ENCODE results near the gene VIL1. TPM values are rescaled to one million over a fixed set of nuclear protein-coding genes. Genes with fewer than 3 reads are reported as not detected.

VIL1 gene
- total RNA-seq, 6 donors from 2014 or later: 0.29 to 0.76 (median 0.40) TPM; not detected in 3

DNA sequence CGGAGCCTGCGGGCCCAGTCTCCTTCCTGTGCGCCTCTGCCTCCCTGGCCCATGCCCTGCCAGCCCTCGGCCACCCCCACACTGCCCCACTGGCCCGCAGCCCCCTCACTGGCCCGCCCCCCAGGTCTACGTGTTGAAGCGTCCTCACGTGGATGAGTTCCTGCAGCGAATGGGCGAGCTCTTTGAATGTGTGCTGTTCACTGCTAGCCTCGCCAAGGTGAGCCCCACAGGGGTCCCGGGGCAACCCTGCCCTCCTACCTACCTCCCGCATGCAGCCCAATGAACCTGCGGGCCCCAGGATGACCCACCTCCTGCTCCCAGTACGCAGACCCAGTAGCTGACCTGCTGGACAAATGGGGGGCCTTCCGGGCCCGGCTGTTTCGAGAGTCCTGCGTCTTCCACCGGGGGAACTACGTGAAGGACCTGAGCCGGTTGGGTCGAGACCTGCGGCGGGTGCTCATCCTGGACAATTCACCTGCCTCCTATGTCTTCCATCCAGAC, 16.0 kb upstream of the VIL1 start:
- peak overlapping the region in 3 of 4 donors; percentile 94 to 99 (median 99) for H3K27ac ChIP-seq
- 80 to 88% methylated on average over 8 to 22 of the region's 26 CpGs for WGBS, 2 donors
- peaks cover 48 to 77% (median 61%) of the 10 kb centered on the region in 4 donors for H3K4me1 ChIP-seq
- H3K4me3 ChIP-seq: peak overlapping the region in 1 of 4 donors; percentile 93
- ATAC-seq (ENCODE audit: low FRiP score in 2 of 2) (no peak), DNase-seq (peak in 1 of 2 donors; percentile 82)
- no peaks in the 10 kb centered on the region for H3K27me3 ChIP-seq
- TF ChIP-seq POLR2AphosphoS5 (IDR thresholded peaks at IDR 0.05) (no peak), EP300 (IDR thresholded peaks at IDR 0.05) (no peak), POLR2A (IDR thresholded peaks at IDR 0.05) (no peak), CTCF (IDR thresholded peaks at IDR 0.05) (no peak)
- no peaks in the 10 kb centered on the region for H3K9me3 ChIP-seq
- H3K36me3 ChIP-seq: peaks cover 21 to 43% (median 35%) of the 10 kb centered on the region in 4 donors

DNA sequence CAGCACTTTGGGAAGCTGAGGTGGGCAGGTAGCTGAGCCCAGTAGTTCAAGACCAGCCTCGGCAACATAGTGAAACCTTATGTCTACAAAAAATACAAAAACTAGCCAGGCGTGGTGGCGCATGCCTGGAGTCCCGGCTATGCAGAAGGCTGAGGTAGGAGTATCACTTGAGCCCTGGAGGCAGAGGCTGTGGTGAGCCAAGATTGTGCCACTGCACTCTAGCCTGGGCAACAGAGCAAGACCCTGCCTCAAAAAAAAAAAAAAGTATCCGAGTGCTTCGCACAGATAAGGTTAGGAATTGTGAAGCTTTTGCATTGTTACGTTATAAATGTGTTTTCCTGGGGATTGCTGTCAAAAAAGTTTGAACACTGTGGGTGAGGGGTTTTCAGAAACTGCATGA, 15.1 kb upstream of the VIL1 start:
- WGBS, 2 donors: 77 to 82% methylated on average over 7 of the region's 7 CpGs
- Histone ChIP-seq H3K4me1 (peaks cover 48 to 73% (median 59%) of the 10 kb centered on the region in 4 donors), H3K27me3 (no peaks in the 10 kb centered on the region), H3K9me3 (no peaks in the 10 kb centered on the region), H3K27ac (peak overlapping the region in 2 of 4 donors; percentile 93 to 99), H3K36me3 (peaks cover 21 to 43% (median 35%) of the 10 kb centered on the region in 4 donors), H3K4me3 (no peak overlapping the region)
- TF ChIP-seq CTCF (IDR thresholded peaks at IDR 0.05): no peak
- TF ChIP-seq POLR2AphosphoS5 (IDR thresholded peaks at IDR 0.05): no peak
- no peak for TF ChIP-seq EP300 (IDR thresholded peaks at IDR 0.05)
- TF ChIP-seq POLR2A (IDR thresholded peaks at IDR 0.05): no peak
- DNase-seq: no peak
- ATAC-seq (ENCODE audit: low FRiP score in 2 of 2): no peak

GRCh38 chr2:218404351-218405085, 14.4 kb upstream of the VIL1 start:
- TF ChIP-seq POLR2AphosphoS5 (IDR thresholded peaks at IDR 0.05) (no peak), CTCF (IDR thresholded peaks at IDR 0.05) (no peak), POLR2A (IDR thresholded peaks at IDR 0.05) (no peak), EP300 (IDR thresholded peaks at IDR 0.05) (no peak)
- DNase-seq: peak in 1 of 2 donors; percentile 64
- Histone ChIP-seq H3K36me3 (peaks cover 21 to 43% (median 35%) of the 10 kb centered on the region in 4 donors), H3K9me3 (no peaks in the 10 kb centered on the region), H3K27ac (peak overlapping the region; percentile 80 to 93 (median 88)), H3K27me3 (no peaks in the 10 kb centered on the region), H3K4me3 (no peak overlapping the region), H3K4me1 (peaks cover 48 to 70% (median 59%) of the 10 kb centered on the region in 4 donors)
- no peak for ATAC-seq (ENCODE audit: low FRiP score in 2 of 2)
- 67 to 70% methylated on average over 12 to 15 of the region's 16 CpGs for WGBS, 2 donors

DNA sequence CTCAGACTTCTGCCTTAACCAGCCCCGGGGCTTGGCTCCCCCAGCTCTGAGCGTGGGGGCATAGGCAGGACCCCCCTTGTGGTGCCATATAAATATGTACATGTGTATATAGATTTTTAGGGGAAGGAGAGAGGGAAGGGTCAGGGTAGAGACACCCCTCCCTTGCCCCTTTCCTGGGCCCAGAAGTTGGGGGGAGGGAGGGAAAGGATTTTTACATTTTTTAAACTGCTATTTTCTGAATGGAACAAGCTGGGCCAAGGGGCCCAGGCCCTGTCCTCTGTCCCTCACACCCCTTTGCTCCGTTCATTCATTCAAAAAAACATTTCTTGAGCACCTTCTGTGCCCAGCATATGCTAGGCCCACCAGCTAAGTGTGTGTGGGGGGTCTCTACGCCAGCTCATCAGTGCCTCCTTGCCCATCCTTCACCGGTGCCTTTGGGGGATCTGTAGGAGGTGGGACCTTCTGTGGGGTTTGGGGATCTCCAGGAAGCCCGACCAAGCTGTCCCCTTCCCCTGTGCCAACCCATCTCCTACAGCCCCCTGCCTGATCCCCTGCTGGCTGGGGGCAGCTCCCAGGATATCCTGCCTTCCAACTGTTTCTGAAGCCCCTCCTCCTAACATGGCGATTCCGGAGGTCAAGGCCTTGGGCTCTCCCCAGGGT, 13.7 kb upstream of the VIL1 start:
- no peak for ATAC-seq (ENCODE audit: low FRiP score in 2 of 2)
- H3K36me3 ChIP-seq: peaks cover 21 to 43% (median 35%) of the 10 kb centered on the region in 4 donors
- peaks cover 48 to 70% (median 59%) of the 10 kb centered on the region in 4 donors for H3K4me1 ChIP-seq

More for the DNA sequence above, 13.7 kb upstream of the VIL1 start:
- whole genome bisulfite sequencing, 2 donors: 64 to 74% methylated on average over 5 to 8 of the region's 8 CpGs
- Histone ChIP-seq H3K4me3 (peak overlapping the region in 3 of 4 donors; percentile 34 to 56 (median 53)), H3K9me3 (no peaks in the 10 kb centered on the region), H3K27me3 (no peaks in the 10 kb centered on the region), H3K27ac (peak overlapping the region; percentile 80 to 93 (median 88))
- no peak for TF ChIP-seq CTCF (IDR thresholded peaks at IDR 0.05)
- TF ChIP-seq POLR2AphosphoS5 (IDR thresholded peaks at IDR 0.05): no peak
- TF ChIP-seq EP300 (IDR thresholded peaks at IDR 0.05): no peak
- no peak for TF ChIP-seq POLR2A (IDR thresholded peaks at IDR 0.05)
- no peak for DNase-seq
